Skeletal muscle satellite cell (primary cell): Measurements from ENCODE around the gene CCDC157. TPM values are rescaled to one million over a fixed set of nuclear protein-coding genes. Genes with fewer than 3 reads are reported as not detected.

Experiments used
- H3K27me3 ChIP-seq: 2 replicates; pipeline ENCODE4 v1.7.0; 2013; ENCODE audit warnings: low read length; ENCODE audit not compliant: control insufficient read depth, insufficient read depth
- H3K36me3 ChIP-seq: 2 replicates; pipeline ENCODE4 v1.7.0; 2013; ENCODE audit warnings: mild to moderate bottlenecking, control low read depth, low read length; ENCODE audit not compliant: insufficient read depth
- H3K4me1 ChIP-seq: 2 replicates; pipeline ENCODE4 v1.7.0; 2013; ENCODE audit warnings: low read length; ENCODE audit not compliant: control insufficient read depth, insufficient read depth
- H3K4me2 ChIP-seq: 2 replicates; pipeline ENCODE4 v1.7.0; 2013; ENCODE audit warnings: mild to moderate bottlenecking, low read length
- H3K4me3 ChIP-seq: 2 replicates; pipeline ENCODE4 v1.7.0; 2013; ENCODE audit warnings: low read length
- H3K9ac ChIP-seq: 2 replicates; pipeline ENCODE4 v1.7.0; 2013; ENCODE audit warnings: mild to moderate bottlenecking, low read depth, low read length, moderate library complexity
- H3K9me3 ChIP-seq: replicated peaks from 2 replicates; pipeline ENCODE4 v1.7.0; 2013; ENCODE audit warnings: mild to moderate bottlenecking, control low read depth, low read length
- total RNA-seq: library from RNA; depleted of rRNA; stranded (reverse); fragments of >200 nt; gene quantifications from 2 replicates; pipeline ENCODE4 v1.2.3, GENCODE V29; 2012; rRNA removed

The CCDC157 gene
- 0.51 and 2.6 TPM in 2 replicates for total RNA-seq

- Histone ChIP-seq H3K4me2 (peak within 1 kb of the TSS; percentile 99), H3K9ac (peak within 1 kb of the TSS; percentile 95), H3K4me3 (peak within 1 kb of the TSS; percentile 92), H3K4me1 (peaks cover 21% of the 10 kb centered on the region), H3K36me3 (peaks cover 21% of the 10 kb centered on the region), H3K9me3 (no peaks in the 10 kb centered on the region), H3K27me3 (no peaks in the 10 kb centered on the region)
These were observed at the start of gene CCDC157, which contains the start of gene SF3A1 for GRCh38 chr22:30356449-30357235. Gene CCDC157 (plus strand): TSS chr22:30357007. CDS start chr22:30366001, 8,994 bp downstream. Gene SF3A1 (minus strand): TSS chr22:30356894. CDS start chr22:30356792, 102 bp downstream.

- Histone ChIP-seq H3K4me3 (no peak overlapping the region), H3K9me3 (no peaks in the 10 kb centered on the region), H3K36me3 (no peaks in the 10 kb centered on the region), H3K9ac (no peak overlapping the region), H3K4me2 (no peak overlapping the region), H3K27me3 (no peaks in the 10 kb centered on the region), H3K4me1 (peaks cover 44% of the 10 kb centered on the region)
These were observed 49.7 kb upstream of the CCDC157 start for GRCh38 chr22:30307041-30307574.

- no peak overlapping the region for H3K9ac ChIP-seq
- H3K9me3 ChIP-seq: no peaks in the 10 kb centered on the region
- peaks cover 45% of the 10 kb centered on the region for H3K4me1 ChIP-seq
- no peaks in the 10 kb centered on the region for H3K36me3 ChIP-seq
- H3K27me3 ChIP-seq: no peaks in the 10 kb centered on the region
- no peak overlapping the region for H3K4me3 ChIP-seq
- H3K4me2 ChIP-seq: no peak overlapping the region
These were observed 48.7 kb upstream of the CCDC157 start for GRCh38 chr22:30308093-30308492.

GRCh38 chr22:30308518-30309230 is 48.1 kb upstream of the CCDC157 start:
- Histone ChIP-seq H3K4me2 (no peak overlapping the region), H3K4me1 (peaks cover 45% of the 10 kb centered on the region), H3K9ac (no peak overlapping the region), H3K4me3 (no peak overlapping the region), H3K9me3 (no peaks in the 10 kb centered on the region), H3K36me3 (no peaks in the 10 kb centered on the region), H3K27me3 (no peaks in the 10 kb centered on the region)

GRCh38 chr22:30309951-30310741 is 46.7 kb upstream of the CCDC157 start:
- H3K27me3 ChIP-seq: no peaks in the 10 kb centered on the region
- H3K4me2 ChIP-seq: no peak overlapping the region
- H3K36me3 ChIP-seq: no peaks in the 10 kb centered on the region
- no peak overlapping the region for H3K4me3 ChIP-seq
- H3K9ac ChIP-seq: no peak overlapping the region
- H3K9me3 ChIP-seq: no peaks in the 10 kb centered on the region
- H3K4me1 ChIP-seq: peaks cover 34% of the 10 kb centered on the region

- Histone ChIP-seq H3K4me2 (peak overlapping the region; percentile 12), H3K27me3 (no peaks in the 10 kb centered on the region), H3K4me3 (no peak overlapping the region), H3K4me1 (peaks cover 26% of the 10 kb centered on the region), H3K9ac (no peak overlapping the region), H3K9me3 (no peaks in the 10 kb centered on the region), H3K36me3 (no peaks in the 10 kb centered on the region)
These were observed 45.7 kb upstream of the CCDC157 start for GRCh38 chr22:30310881-30311771.

- Histone ChIP-seq H3K9ac (no peak overlapping the region), H3K4me1 (peaks cover 26% of the 10 kb centered on the region), H3K4me2 (peak overlapping the region; percentile 12), H3K9me3 (no peaks in the 10 kb centered on the region), H3K27me3 (no peaks in the 10 kb centered on the region), H3K36me3 (no peaks in the 10 kb centered on the region), H3K4me3 (no peak overlapping the region)
These were observed 44.8 kb upstream of the CCDC157 start for GRCh38 chr22:30312053-30312452.

GRCh38 chr22:30313527-30314363 is 43.1 kb upstream of the CCDC157 start:
- Histone ChIP-seq H3K4me2 (no peak overlapping the region), H3K27me3 (no peaks in the 10 kb centered on the region), H3K9ac (no peak overlapping the region), H3K9me3 (no peaks in the 10 kb centered on the region), H3K4me1 (peaks cover 26% of the 10 kb centered on the region), H3K36me3 (no peaks in the 10 kb centered on the region), H3K4me3 (no peak overlapping the region)

GRCh38 chr22:30314915-30315314 is 41.9 kb upstream of the CCDC157 start:
- H3K36me3 ChIP-seq: peaks cover 8% of the 10 kb centered on the region
- no peak overlapping the region for H3K4me2 ChIP-seq
- H3K9ac ChIP-seq: no peak overlapping the region
- no peak overlapping the region for H3K4me3 ChIP-seq
- peaks cover 26% of the 10 kb centered on the region for H3K4me1 ChIP-seq
- H3K27me3 ChIP-seq: no peaks in the 10 kb centered on the region
- no peaks in the 10 kb centered on the region for H3K9me3 ChIP-seq
